ENCODE measurements around the gene ANKLE1.

The ANKLE1 gene

DNA sequence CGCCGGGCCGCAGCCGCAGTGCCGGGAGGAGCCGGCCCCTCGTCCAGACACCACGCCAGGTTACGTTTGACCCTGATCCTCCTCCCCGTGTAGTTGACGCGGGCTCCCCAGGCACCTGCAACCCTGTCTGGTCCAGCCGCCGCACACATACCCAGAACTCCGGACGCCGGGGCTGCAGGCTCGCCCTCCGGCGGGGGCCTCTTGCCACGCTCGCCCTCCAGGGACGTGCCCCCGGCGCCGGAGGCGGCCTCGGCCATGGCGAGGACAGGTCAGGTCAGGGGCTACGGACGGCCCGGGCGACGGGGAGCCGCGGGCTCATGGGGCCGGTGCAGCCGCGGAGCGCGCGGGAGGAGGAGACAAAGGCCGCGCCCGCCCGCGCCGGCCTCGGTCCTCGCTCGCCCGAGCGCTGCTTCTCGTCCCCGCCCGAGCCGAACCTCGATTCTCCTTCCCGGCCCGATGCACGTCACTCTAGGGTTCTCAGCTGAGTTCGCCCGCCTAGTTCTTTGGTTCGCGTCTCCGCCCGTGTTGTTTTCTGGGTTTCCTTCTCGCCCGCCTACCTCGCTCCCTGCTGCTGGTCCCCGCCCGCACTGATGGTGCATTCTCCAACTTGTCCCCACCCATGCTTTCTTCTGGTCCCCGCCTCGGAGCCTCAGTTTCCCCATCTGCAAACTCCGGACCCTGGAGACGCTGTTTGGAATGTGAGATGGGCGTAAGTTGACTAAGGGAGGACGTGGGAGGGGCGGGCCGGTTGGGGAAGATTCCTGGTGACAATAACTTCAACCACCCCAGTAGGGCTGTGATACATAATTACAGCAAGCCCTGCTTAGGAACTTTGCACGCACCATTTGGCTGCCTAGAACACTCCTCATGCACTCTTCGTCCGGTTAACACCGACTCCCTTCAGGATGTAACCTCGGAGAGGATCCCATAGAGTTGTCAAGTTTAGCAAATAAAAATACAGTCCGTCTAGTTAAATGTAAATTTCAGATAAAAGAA is 53.0 kb downstream of the ANKLE1 start, which contains the start of gene ANO8 (continued):
- 0 out of 2 replicates have a peak, but pooled peaks have one; percentile 21 for TF ChIP-seq MYNN (tag by site-specific recombination; IDR thresholded peaks at IDR 0.05; ENCODE audit: borderline replicate concordance)
- TF ChIP-seq GLIS1 (tag by site-specific recombination; IDR thresholded peaks at IDR 0.05): peak; percentile 75
- TF ChIP-seq ZNF184 (tag by site-specific recombination; IDR thresholded peaks at IDR 0.05): peak; percentile 97
- no peak for TF ChIP-seq ZNF560 (tag by site-specific recombination; IDR thresholded peaks at IDR 0.05; ENCODE audit: borderline replicate concordance)
- TF ChIP-seq ZNF391 (tag by site-specific recombination; IDR thresholded peaks at IDR 0.05; ENCODE audit: borderline replicate concordance, low read depth): peak; percentile 99
- no peak for TF ChIP-seq ZNF423 (tag by site-specific recombination; IDR thresholded peaks at IDR 0.05)
- peak; percentile 67; the same call in 1 of the 2 replicates for TF ChIP-seq OVOL3 (tag by site-specific recombination; IDR thresholded peaks at IDR 0.05)
- no peak for TF ChIP-seq ZNF140 (tag by site-specific recombination; IDR thresholded peaks at IDR 0.05)
- TF ChIP-seq EGR2 (tag by site-specific recombination; IDR thresholded peaks at IDR 0.05; ENCODE audit: low read depth): peak; percentile 90
- peak; percentile 12; the same call in 1 of the 2 replicates for TF ChIP-seq ZNF239 (tag by site-specific recombination; IDR thresholded peaks at IDR 0.05)
- TF ChIP-seq ZNF157 (tag by site-specific recombination; IDR thresholded peaks at IDR 0.05): no peak
- TF ChIP-seq ZNF529 (tag by site-specific recombination; IDR thresholded peaks at IDR 0.05; ENCODE audit: insufficient replicate concordance): peak; percentile 63
- TF ChIP-seq, protein P1, sequence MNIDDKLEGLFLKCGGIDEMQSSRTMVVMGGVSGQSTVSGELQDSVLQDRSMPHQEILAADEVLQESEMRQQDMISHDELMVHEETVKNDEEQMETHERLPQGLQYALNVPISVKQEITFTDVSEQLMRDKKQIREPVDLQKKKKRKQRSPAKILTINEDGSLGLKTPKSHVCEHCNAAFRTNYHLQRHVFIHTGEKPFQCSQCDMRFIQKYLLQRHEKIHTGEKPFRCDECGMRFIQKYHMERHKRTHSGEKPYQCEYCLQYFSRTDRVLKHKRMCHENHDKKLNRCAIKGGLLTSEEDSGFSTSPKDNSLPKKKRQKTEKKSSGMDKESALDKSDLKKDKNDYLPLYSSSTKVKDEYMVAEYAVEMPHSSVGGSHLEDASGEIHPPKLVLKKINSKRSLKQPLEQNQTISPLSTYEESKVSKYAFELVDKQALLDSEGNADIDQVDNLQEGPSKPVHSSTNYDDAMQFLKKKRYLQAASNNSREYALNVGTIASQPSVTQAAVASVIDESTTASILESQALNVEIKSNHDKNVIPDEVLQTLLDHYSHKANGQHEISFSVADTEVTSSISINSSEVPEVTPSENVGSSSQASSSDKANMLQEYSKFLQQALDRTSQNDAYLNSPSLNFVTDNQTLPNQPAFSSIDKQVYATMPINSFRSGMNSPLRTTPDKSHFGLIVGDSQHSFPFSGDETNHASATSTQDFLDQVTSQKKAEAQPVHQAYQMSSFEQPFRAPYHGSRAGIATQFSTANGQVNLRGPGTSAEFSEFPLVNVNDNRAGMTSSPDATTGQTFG (tag by site-specific recombination; IDR thresholded peaks at IDR 0.05; ENCODE audit: borderline replicate concordance): peak; percentile 79; the same call in 1 of the 2 replicates
- no peak for TF ChIP-seq ZNF266 (tag by site-specific recombination; IDR thresholded peaks at IDR 0.05; ENCODE audit: low read depth)
- TF ChIP-seq ZNF501 (tag by site-specific recombination; IDR thresholded peaks at IDR 0.05): peak; percentile 93
- no peak for TF ChIP-seq ZNF19 (tag by site-specific recombination; IDR thresholded peaks at IDR 0.05; ENCODE audit: low read depth)
- peak; percentile 77; the same call in 1 of the 2 replicates for TF ChIP-seq ZFP37 (tag by site-specific recombination; IDR thresholded peaks at IDR 0.05)
- TF ChIP-seq, protein P2, sequence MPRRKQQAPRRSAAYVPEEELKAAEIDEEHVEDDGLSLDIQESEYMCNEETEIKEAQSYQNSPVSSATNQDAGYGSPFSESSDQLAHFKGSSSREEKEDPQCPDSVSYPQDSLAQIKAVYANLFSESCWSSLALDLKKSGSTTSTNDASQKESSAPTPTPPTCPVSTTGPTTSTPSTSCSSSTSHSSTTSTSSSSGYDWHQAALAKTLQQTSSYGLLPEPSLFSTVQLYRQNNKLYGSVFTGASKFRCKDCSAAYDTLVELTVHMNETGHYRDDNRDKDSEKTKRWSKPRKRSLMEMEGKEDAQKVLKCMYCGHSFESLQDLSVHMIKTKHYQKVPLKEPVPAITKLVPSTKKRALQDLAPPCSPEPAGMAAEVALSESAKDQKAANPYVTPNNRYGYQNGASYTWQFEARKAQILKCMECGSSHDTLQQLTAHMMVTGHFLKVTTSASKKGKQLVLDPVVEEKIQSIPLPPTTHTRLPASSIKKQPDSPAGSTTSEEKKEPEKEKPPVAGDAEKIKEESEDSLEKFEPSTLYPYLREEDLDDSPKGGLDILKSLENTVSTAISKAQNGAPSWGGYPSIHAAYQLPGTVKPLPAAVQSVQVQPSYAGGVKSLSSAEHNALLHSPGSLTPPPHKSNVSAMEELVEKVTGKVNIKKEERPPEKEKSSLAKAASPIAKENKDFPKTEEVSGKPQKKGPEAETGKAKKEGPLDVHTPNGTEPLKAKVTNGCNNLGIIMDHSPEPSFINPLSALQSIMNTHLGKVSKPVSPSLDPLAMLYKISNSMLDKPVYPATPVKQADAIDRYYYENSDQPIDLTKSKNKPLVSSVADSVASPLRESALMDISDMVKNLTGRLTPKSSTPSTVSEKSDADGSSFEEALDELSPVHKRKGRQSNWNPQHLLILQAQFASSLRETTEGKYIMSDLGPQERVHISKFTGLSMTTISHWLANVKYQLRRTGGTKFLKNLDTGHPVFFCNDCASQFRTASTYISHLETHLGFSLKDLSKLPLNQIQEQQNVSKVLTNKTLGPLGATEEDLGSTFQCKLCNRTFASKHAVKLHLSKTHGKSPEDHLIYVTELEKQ (tag by site-specific recombination; IDR thresholded peaks at IDR 0.05; ENCODE audit: borderline replicate concordance): peak; percentile 94; the same call in 1 of the 2 replicates
- TF ChIP-seq ZNF768 (tag by site-specific recombination; IDR thresholded peaks at IDR 0.05): peak; percentile 74; the same call in 1 of the 2 replicates
- 0 out of 2 replicates have a peak, but pooled peaks have one; percentile 46 for TF ChIP-seq ZFP3 (tag by site-specific recombination; IDR thresholded peaks at IDR 0.05; ENCODE audit: low read depth)
- peak; percentile 67 for TF ChIP-seq ZNF37A (tag by site-specific recombination; IDR thresholded peaks at IDR 0.05)
- TF ChIP-seq, protein P3, sequence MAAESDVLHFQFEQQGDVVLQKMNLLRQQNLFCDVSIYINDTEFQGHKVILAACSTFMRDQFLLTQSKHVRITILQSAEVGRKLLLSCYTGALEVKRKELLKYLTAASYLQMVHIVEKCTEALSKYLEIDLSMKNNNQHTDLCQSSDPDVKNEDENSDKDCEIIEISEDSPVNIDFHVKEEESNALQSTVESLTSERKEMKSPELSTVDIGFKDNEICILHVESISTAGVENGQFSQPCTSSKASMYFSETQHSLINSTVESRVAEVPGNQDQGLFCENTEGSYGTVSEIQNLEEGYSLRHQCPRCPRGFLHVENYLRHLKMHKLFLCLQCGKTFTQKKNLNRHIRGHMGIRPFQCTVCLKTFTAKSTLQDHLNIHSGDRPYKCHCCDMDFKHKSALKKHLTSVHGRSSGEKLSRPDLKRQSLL (tag by site-specific recombination; IDR thresholded peaks at IDR 0.05): peak; percentile 84
- peak; percentile 85 for TF ChIP-seq KLF9 (tag by site-specific recombination; IDR thresholded peaks at IDR 0.05; ENCODE audit: low read depth)
- TF ChIP-seq ZNF621 (tag by site-specific recombination; IDR thresholded peaks at IDR 0.05): no peak
- TF ChIP-seq, protein P4, sequence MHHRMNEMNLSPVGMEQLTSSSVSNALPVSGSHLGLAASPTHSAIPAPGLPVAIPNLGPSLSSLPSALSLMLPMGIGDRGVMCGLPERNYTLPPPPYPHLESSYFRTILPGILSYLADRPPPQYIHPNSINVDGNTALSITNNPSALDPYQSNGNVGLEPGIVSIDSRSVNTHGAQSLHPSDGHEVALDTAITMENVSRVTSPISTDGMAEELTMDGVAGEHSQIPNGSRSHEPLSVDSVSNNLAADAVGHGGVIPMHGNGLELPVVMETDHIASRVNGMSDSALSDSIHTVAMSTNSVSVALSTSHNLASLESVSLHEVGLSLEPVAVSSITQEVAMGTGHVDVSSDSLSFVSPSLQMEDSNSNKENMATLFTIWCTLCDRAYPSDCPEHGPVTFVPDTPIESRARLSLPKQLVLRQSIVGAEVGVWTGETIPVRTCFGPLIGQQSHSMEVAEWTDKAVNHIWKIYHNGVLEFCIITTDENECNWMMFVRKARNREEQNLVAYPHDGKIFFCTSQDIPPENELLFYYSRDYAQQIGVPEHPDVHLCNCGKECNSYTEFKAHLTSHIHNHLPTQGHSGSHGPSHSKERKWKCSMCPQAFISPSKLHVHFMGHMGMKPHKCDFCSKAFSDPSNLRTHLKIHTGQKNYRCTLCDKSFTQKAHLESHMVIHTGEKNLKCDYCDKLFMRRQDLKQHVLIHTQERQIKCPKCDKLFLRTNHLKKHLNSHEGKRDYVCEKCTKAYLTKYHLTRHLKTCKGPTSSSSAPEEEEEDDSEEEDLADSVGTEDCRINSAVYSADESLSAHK (tag by site-specific recombination; IDR thresholded peaks at IDR 0.05): peak; percentile 82
- TF ChIP-seq ZNF707 (tag by site-specific recombination; IDR thresholded peaks at IDR 0.05): 0 out of 2 replicates have a peak, but pooled peaks have one; percentile 40
- peak; percentile 87; the same call in 1 of the 2 replicates for TF ChIP-seq ZNF223 (tag by site-specific recombination; IDR thresholded peaks at IDR 0.05)
- TF ChIP-seq PRDM1 (tag by site-specific recombination; IDR thresholded peaks at IDR 0.05): no peak
- peak; percentile 93 for TF ChIP-seq ZNF792 (tag by site-specific recombination; IDR thresholded peaks at IDR 0.05)

Measured in HEK293 (cell line).